Bronchial epithelial cell (primary cell): Measurements from ENCODE around the gene RAPGEF2. TPM values are rescaled to one million over a fixed set of nuclear protein-coding genes. Genes with fewer than 3 reads are reported as not detected.
A peak's percentile ranks its signal among the peaks of the same experiment; 100 is the strongest.

Experiments used
- DNase-seq: peaks from one replicate; pipeline ENCODE4 v3.0.0-alpha.2; 2010; ENCODE audit warnings: low read depth
- FAIRE-seq: peaks from 2 replicates; lab custom pipeline; 2011; peaks lifted over from hg19 to GRCh38; lab: Jason Lieb, UNC
- H3K27me3 ChIP-seq: 2 replicates; pipeline ENCODE4 v1.5.1; 2011; ENCODE audit warnings: low read length; ENCODE audit not compliant: control insufficient read depth, insufficient read depth
- H3K36me3 ChIP-seq: 2 replicates; pipeline ENCODE4 v1.5.1; 2011; ENCODE audit warnings: low read length; ENCODE audit not compliant: control insufficient read depth, insufficient read depth
- H3K4me3 ChIP-seq: 2 replicates; pipeline ENCODE4 v1.5.1; 2011; ENCODE audit warnings: mild to moderate bottlenecking, low read depth, low read length, control low read depth
- total RNA-seq: library from RNA; depleted of rRNA; stranded (reverse); fragments of >200 nt; gene quantifications from 2 replicates; pipeline ENCODE4 v1.2.1, GENCODE V29; 2014
- TF ChIP-seq, protein P1 (sequence below): IDR thresholded peaks from 2 replicates; pipeline ENCODE4 v1.5.1; 2011; ENCODE audit warnings: mild to moderate bottlenecking, moderate library complexity, low read length, control low read depth, inconsistent platforms; ENCODE audit not compliant: insufficient read depth, severe bottlenecking

The RAPGEF2 gene
- total RNA-seq, 1 donor from 2014 or later = 37.6 TPM

DNA sequence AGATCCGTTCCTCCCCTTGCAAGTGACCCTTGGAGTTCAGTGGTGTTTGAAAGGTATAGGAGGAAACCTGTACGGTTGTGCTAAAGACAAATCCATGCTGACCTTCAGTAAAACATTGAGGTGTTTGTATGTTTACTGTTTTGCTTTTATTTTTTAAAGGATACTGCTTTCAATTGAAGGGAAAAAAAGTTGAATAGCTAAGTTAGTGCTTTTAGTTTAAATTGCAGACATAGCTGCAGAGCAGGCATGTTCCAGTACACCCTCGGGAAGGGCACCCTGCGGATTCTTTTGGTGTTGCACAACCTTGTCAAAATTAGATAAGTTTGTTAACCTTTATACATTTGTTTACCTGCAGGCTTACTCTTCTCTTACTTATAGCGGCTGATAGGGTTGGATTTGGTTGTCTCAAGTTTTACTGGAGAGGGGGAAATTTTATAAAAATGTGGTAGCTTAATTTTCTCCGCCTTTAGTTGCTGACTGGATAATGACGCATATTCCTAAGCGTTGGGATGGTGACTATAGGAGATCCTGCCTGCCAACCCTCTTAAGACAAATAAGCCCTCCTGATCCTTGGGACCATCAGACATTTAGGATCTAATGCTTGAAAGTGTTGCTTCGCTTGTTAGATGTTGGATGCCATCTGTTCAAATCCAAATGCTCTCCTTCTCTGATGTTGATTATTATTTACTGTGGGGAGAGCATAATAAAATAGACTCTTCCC is 2.0 kb downstream of the RAPGEF2 start:
- Histone ChIP-seq H3K4me3 (peak overlapping the region; percentile 92), H3K27me3 (no peaks in the 10 kb centered on the region), H3K36me3 (no peaks in the 10 kb centered on the region)
- peak; percentile 74 for DNase-seq
- no peak for FAIRE-seq
- TF ChIP-seq, protein P1, sequence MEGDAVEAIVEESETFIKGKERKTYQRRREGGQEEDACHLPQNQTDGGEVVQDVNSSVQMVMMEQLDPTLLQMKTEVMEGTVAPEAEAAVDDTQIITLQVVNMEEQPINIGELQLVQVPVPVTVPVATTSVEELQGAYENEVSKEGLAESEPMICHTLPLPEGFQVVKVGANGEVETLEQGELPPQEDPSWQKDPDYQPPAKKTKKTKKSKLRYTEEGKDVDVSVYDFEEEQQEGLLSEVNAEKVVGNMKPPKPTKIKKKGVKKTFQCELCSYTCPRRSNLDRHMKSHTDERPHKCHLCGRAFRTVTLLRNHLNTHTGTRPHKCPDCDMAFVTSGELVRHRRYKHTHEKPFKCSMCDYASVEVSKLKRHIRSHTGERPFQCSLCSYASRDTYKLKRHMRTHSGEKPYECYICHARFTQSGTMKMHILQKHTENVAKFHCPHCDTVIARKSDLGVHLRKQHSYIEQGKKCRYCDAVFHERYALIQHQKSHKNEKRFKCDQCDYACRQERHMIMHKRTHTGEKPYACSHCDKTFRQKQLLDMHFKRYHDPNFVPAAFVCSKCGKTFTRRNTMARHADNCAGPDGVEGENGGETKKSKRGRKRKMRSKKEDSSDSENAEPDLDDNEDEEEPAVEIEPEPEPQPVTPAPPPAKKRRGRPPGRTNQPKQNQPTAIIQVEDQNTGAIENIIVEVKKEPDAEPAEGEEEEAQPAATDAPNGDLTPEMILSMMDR = no peak

DNA sequence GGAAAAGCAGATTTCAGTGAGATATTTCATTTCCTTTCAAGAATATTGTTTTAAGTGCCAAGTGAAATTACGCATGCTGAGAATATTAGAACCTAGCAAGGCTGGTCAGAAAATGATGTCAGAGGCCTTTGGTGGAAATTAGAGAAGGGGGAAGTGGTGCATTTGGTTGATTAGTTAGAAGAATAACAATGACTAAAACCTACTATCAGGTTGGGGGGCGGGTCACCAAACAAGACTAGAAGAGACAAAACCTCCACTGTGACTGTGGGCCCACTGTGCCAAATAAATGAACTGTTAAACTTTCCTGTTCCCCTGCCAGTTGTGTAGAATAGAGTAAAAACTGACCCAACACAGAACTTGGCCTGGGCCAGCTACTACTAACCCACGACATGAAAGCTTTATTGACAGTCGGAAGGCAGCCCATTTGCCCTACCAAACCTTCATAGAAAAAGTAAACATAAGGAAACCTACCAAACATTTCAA is 2.9 kb downstream of the RAPGEF2 start:
- Histone ChIP-seq H3K4me3 (peak overlapping the region; percentile 6), H3K36me3 (no peaks in the 10 kb centered on the region), H3K27me3 (no peaks in the 10 kb centered on the region)
- FAIRE-seq (no peak), DNase-seq (peak; percentile 80)
- TF ChIP-seq, protein P1 = no peak

DNA sequence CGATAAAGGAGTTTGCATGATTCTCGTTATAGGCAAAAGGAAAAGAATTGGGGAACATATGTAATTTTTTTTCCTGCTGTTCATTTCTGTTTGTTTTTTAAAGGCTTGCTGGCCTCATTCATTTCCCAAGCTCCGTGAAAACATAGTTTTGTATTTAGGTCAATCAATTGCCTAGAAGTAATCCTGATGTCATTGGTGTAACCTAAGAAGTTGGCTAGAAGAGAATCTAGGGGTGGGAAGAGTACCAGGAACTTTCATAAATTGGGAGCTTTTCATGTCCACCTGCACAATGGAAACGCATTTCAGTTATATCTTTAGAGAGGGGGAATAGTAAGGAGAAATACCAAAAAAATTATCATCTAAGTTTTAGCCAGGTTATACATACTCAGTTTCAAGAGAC is 3.8 kb downstream of the RAPGEF2 start:
- TF ChIP-seq, protein P1 = no peak
- H3K27me3 ChIP-seq = no peaks in the 10 kb centered on the region
- DNase-seq (no peak), FAIRE-seq (no peak)
- no peak overlapping the region for H3K4me3 ChIP-seq
- no peaks in the 10 kb centered on the region for H3K36me3 ChIP-seq

DNA sequence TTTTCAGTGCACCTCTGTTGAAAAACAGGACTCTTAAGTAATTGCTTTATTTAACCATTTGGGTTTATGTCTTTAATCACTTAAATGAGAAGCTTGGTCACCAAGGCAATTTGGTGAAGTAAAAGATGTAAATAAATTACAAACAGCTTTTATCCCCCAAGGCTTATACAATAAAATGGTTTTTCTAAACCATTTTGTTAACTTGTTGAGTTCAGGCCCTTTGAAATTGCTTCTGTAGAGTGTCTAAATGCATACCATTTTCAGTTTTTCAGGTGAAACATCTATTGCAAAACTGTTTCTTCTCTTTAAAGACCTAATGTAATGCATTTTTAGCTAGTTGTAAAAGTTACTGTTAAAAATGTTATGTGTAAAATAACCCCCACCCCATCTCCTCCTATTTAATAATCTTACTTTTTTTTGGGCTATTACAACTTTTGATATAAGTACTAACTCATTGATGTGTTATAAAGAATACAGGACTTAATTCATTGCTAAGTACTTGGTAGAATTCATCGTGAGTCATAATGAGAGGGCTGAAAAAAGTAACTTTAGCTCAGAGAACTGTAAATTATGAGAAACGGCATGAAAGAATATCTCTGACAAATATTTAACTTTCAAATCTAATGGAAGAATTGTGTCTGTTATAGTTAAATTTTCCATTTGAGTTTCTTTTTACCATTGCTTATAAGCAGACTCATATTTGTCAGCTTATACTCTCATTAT is 4.5 kb downstream of the RAPGEF2 start:
- peak; percentile 67 for DNase-seq
- Histone ChIP-seq H3K36me3 (no peaks in the 10 kb centered on the region), H3K4me3 (no peak overlapping the region), H3K27me3 (no peaks in the 10 kb centered on the region)
- TF ChIP-seq, protein P1 = no peak
- no peak for FAIRE-seq

DNA sequence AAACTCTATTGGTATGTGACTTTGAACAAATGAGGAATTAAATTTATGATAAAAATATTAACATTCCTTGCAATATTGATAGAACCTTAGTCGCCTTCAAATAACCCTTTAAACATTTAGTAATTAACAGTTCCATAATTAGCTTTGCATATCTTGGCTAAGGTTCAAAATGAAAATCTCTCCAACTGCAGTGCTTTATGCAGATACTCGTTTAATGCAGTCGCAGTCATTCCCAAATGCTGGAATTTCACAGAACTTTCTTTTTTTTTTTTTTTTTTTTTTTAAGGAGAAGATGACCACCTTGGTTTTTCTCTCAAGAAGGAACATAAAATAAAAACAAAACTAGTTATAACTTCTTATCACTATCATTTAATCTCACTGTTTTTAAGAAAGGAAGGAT is 5.2 kb downstream of the RAPGEF2 start:
- no peaks in the 10 kb centered on the region for H3K36me3 ChIP-seq
- H3K27me3 ChIP-seq = no peaks in the 10 kb centered on the region
- H3K4me3 ChIP-seq = no peak overlapping the region
- TF ChIP-seq, protein P1 = no peak
- no peak for FAIRE-seq
- no peak for DNase-seq
